GM18951 (cell line): ENCODE measurements around the gene TSHR.
"Not testable (repeated sequence)": the region's sequence is repeated elsewhere in the genome, so short reads cannot be mapped to it uniquely, and the experiment has no call there.

Source experiments
- POLR2A ChIP-seq: IDR thresholded peaks from 4 replicates; pipeline ENCODE4 v1.6.1; 2011; ENCODE audit warnings: mild to moderate bottlenecking; ENCODE audit not compliant: insufficient read length, insufficient read depth; ENCODE audit errors: extremely low read depth
- in situ Hi-C: fragments of 300-500 bp; cut with MboI; formaldehyde crosslinking; loops from one replicate; pipeline ENCODE4 v1.12.0; 2022; ENCODE audit warnings: low sequenced_read_pairs, mixed read lengths, inconsistent platforms; ENCODE audit not compliant: unreplicated experiment

The TSHR gene

GRCh38 chr14:81023095-81023710, 67.8 kb downstream of the TSHR start:
- in situ Hi-C loops, result no loop called here
- TF ChIP-seq POLR2A, result no peak

- TF ChIP-seq POLR2A, result no peak
- in situ Hi-C loops, result no loop called here
Measured at GRCh38 chr14:81028461-81028860, 73.0 kb downstream of the TSHR start.

GRCh38 chr14:81031488-81031887, 76.1 kb downstream of the TSHR start:
- in situ Hi-C loops, result no loop called here

GRCh38 chr14:81033698-81034240, 78.3 kb downstream of the TSHR start:
- no peak for TF ChIP-seq POLR2A
- in situ Hi-C loops, result no loop called here

More at GRCh38 chr14:81031488-81031887, 76.1 kb downstream of the TSHR start:
- TF ChIP-seq POLR2A, result no peak

GRCh38 chr14:81042438-81042837, 87.0 kb downstream of the TSHR start:
- no peak for TF ChIP-seq POLR2A
- in situ Hi-C loops, result no loop called here

GRCh38 chr14:81051547-81051946, 96.1 kb downstream of the TSHR start:
- in situ Hi-C loops, result no loop called here
- TF ChIP-seq POLR2A, result no peak

GRCh38 chr14:81054057-81054456, 98.6 kb downstream of the TSHR start:
- in situ Hi-C loops, result not testable (repeated sequence)

- TF ChIP-seq POLR2A, result no peak
- in situ Hi-C loops, result no loop called here
Measured at GRCh38 chr14:81055971-81056370, 100.5 kb downstream of the TSHR start.

GRCh38 chr14:81062380-81062779, 107.0 kb downstream of the TSHR start:
- no peak for TF ChIP-seq POLR2A
- in situ Hi-C loops, result no loop called here

- in situ Hi-C loops, result no loop called here
- TF ChIP-seq POLR2A, result no peak
Measured at GRCh38 chr14:81062816-81063215, 107.4 kb downstream of the TSHR start.

- in situ Hi-C loops, result no loop called here
- TF ChIP-seq POLR2A, result no peak
Measured at GRCh38 chr14:81066672-81067071, 111.3 kb downstream of the TSHR start.

GRCh38 chr14:81067156-81067555, 111.7 kb downstream of the TSHR start:
- no peak for TF ChIP-seq POLR2A
- in situ Hi-C loops, result no loop called here

GRCh38 chr14:81068176-81068782, 112.9 kb downstream of the TSHR start:
- in situ Hi-C loops, result no loop called here
- TF ChIP-seq POLR2A, result no peak

- TF ChIP-seq POLR2A, result no peak
- in situ Hi-C loops, result no loop called here
Measured at GRCh38 chr14:81070511-81070910, 115.1 kb downstream of the TSHR start.
